Tibial nerve (tissue), 4 donors: Measurements from ENCODE around the gene AMBRA1. TPM values are rescaled to one million over a fixed set of nuclear protein-coding genes. Genes with fewer than 3 reads are reported as not detected.

Experiments
- DNase-seq, 2 donors: peaks; one replicate each; pipeline ENCODE4 v3.0.0-alpha.2; 2019; ENCODE audit warnings: low spot score in 2 of 2
- H3K27ac ChIP-seq, 4 donors: fragments of 200-600 bp; sonication (generic) in 3 of 4; one replicate each; pipeline ENCODE4 v1.5.1; 2017 to 2019; ENCODE audit warnings: mild to moderate bottlenecking in 1 of 4
- H3K27me3 ChIP-seq, 2 donors: fragments of 200-600 bp; sonication (generic) in 1 of 2; one replicate each; pipeline versions ENCODE4 v1.5.1 to v1.6.0; 2017 to 2019
- H3K36me3 ChIP-seq, 3 donors: fragments of 200-600 bp; sonication (generic); one replicate each; pipeline ENCODE4 v1.5.1; 2018 to 2019
- H3K4me1 ChIP-seq, 4 donors: fragments of 200-600 bp; sonication (generic) in 3 of 4; one replicate each; pipeline ENCODE4 v1.5.1; 2017 to 2019
- H3K4me3 ChIP-seq, 4 donors: fragments of 200-600 bp; sonication (generic) in 3 of 4; one replicate each; pipeline ENCODE4 v1.5.1; 2017 to 2019; ENCODE audit warnings: mild to moderate bottlenecking in 1 of 4, moderate library complexity in 1 of 4
- H3K9me3 ChIP-seq, 4 donors: fragments of 200-600 bp; sonication (generic) in 3 of 4; one replicate each; pipeline ENCODE4 v1.5.1; 2017 to 2019
- CTCF ChIP-seq, 5 experiments: fragments of 200-600 bp in 3 of 5; fragments of 450-650 bp in 2 of 5; sonication (generic) in 3 of 5; IDR thresholded peaks; one replicate each; pipeline ENCODE4 v1.5.1; 2016 to 2019; ENCODE audit warnings: antibody characterized with exemption in 5 of 5, mild to moderate bottlenecking in 3 of 5, moderate library complexity in 2 of 5
- EP300 ChIP-seq, 2 donors: sonication (generic); formaldehyde crosslinking; IDR thresholded peaks; one replicate each; pipeline ENCODE4 v1.6.1; 2017; ENCODE audit warnings: antibody characterized with exemption in 2 of 2, mild to moderate bottlenecking in 1 of 2
- POLR2A ChIP-seq, 2 donors: fragments of 450-650 bp; IDR thresholded peaks; one replicate each; pipeline ENCODE4 v1.6.1; 2017; ENCODE audit warnings: antibody characterized with exemption in 2 of 2, mild to moderate bottlenecking in 2 of 2, moderate library complexity in 2 of 2
- WGBS, 2 donors: methylation state at CpG; one replicate each; pipeline ENCODE4 v1.1.5; 2018; 5-methylcytosine and 5-hydroxymethylcytosine counted together
- total RNA-seq, 4 donors: library from RNA; depleted of rRNA; stranded (reverse); fragments of >200 nt; gene quantifications; one replicate each; pipeline ENCODE4 v1.1.0, GENCODE V29; 2016

Gene AMBRA1
- total RNA-seq, 4 donors from 2014 or later: 31.0 to 43.7 (median 35.8) TPM

DNA sequence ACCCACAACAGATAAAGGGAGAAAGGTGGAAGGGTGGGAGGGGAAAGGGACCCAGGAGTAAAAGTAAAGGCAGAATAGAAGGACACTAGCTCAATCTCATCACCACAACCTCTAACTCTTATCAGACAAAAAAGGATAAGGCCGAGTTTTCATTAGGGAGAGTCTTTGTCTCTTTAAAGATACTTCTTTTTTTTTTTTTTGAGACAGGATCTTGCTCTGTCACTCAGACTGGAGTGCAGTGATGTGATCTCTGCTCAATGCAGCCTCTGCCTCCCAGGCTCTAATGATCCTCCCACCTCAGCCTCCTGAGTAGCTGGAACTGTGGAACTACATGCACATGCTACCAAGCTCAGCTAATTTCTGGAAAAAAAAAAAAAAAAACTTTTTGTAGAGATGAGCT is 116.7 kb downstream of the AMBRA1 start:
- Histone ChIP-seq H3K4me3 (no peak overlapping the region), H3K27ac (no peak overlapping the region), H3K27me3 (no peaks in the 10 kb centered on the region), H3K9me3 (no peaks in the 10 kb centered on the region), H3K36me3 (peaks cover 0 to 10% (median 0%) of the 10 kb centered on the region in 3 donors), H3K4me1 (peaks cover 0 to 16% (median 0%) of the 10 kb centered on the region in 4 donors)
- WGBS, 2 donors: 87 to 89% methylated on average over 1 of the region's 1 CpG
- TF ChIP-seq POLR2A (IDR thresholded peaks at IDR 0.05) (no peak), CTCF (IDR thresholded peaks at IDR 0.05) (no peak), EP300 (IDR thresholded peaks at IDR 0.05) (no peak)
- no peak for DNase-seq

DNA sequence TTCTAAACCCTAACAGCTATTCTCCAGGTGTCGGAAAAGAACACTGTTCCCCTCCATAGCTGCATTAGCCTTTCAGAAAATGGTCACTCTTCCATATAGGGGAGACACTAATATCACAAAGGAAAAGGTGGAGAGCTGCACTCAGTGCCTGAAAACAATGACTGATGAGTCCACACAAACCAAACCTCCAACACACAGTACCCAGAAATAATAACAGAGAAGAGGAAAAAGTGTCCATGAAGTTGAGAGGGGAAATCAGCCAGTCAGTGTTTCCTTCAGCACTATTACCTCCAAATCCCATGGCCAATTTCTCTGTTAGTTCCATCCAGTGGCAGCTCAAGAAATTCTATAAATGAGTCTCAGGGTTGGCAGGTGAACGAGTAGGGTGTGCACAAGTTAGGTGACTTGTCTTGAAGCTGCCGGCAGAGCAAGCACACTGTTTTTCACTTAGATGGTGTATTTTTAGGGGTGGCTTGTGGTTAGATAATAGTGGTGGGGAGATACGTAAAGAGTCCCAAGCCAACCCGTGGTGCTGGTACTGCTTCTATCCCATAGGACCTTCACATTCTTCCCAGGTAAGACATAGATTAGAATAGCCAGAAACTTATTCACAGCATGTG is 117.8 kb downstream of the AMBRA1 start:
- H3K4me1 ChIP-seq: peaks cover 0 to 23% (median 0%) of the 10 kb centered on the region in 4 donors
- DNase-seq: no peak
- no peaks in the 10 kb centered on the region for H3K27me3 ChIP-seq
- H3K36me3 ChIP-seq: peaks cover 0 to 9% (median 0%) of the 10 kb centered on the region in 3 donors
- no peak overlapping the region for H3K4me3 ChIP-seq
- no peak overlapping the region for H3K27ac ChIP-seq
- no peak for TF ChIP-seq CTCF (IDR thresholded peaks at IDR 0.05)
- no peak for TF ChIP-seq EP300 (IDR thresholded peaks at IDR 0.05)
- TF ChIP-seq POLR2A (IDR thresholded peaks at IDR 0.05): no peak
- 87 to 91% methylated on average over 5 of the region's 5 CpGs for WGBS, 2 donors
- H3K9me3 ChIP-seq: no peaks in the 10 kb centered on the region

DNA sequence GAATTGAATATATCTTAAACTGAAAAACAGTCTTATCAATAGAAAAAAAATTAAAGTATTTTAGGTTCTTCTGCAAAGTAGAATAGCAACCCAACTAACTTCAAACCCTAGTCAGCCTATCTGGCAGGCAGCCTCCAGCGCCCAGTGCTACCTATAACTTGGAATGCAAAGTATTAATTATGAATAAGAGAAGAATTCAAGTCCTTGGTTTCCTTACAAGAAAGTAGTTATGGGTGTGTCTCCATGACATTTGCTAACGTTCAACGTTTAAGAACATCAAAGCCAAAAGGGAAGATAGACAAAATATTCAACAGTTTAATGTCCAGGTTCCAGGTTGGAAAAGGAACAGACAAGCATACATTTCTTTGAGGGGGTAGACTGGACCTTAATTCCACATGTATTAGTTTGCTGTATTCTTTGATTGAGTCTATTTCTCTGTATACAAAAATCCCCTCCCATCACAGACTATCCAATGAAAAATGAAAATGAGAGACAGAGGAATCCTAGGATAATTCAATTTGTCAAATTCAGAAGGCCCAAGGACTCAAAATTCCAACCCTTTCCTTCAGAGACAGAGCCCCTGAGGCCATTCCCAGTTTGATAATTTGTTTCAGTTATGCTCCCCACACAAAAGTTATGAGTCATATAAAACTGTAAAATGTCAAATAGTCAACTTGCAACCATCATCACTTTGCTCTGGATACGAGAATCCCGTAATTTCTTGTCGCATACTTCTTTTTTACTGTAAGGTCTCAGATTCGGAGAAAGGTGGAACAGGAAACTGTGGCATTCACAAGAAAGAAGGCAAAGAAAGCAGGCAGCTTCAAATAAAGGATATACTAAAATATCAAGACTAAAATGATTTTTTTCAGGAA is 118.5 kb downstream of the AMBRA1 start:
- H3K27me3 ChIP-seq: no peaks in the 10 kb centered on the region
- 80 to 82% methylated on average over 7 of the region's 7 CpGs for WGBS, 2 donors
- no peak for DNase-seq
- H3K4me3 ChIP-seq: no peak overlapping the region
- H3K4me1 ChIP-seq: peaks cover 0 to 19% (median 0%) of the 10 kb centered on the region in 4 donors
- no peaks in the 10 kb centered on the region for H3K9me3 ChIP-seq
- TF ChIP-seq POLR2A (IDR thresholded peaks at IDR 0.05) (no peak), EP300 (IDR thresholded peaks at IDR 0.05) (no peak), CTCF (IDR thresholded peaks at IDR 0.05) (no peak)
- peaks cover 0 to 9% (median 0%) of the 10 kb centered on the region in 3 donors for H3K36me3 ChIP-seq
- no peak overlapping the region for H3K27ac ChIP-seq

DNA sequence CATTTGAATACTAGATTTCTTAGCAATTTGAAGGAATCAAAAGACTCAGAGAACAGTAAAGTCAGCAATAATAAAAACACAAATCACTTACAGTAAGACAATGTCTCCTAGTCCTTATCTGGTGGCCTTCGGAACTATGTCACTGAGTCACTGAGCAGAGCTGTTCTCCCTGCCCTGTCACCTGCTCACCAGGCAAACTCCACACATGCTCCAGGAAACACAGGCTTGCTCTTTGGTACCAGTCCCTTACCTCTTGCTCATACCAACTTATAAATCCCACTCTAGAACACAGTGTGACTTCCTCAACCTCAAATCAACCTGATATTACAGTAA is 121.2 kb downstream of the AMBRA1 start:
- WGBS, 2 donors: 77 to 89% methylated on average over 1 of the region's 1 CpG
- Histone ChIP-seq H3K27ac (no peak overlapping the region), H3K36me3 (peaks cover 0 to 8% (median 0%) of the 10 kb centered on the region in 3 donors), H3K4me1 (peaks cover 0 to 19% (median 0%) of the 10 kb centered on the region in 4 donors), H3K9me3 (no peaks in the 10 kb centered on the region), H3K27me3 (no peaks in the 10 kb centered on the region), H3K4me3 (no peak overlapping the region)
- no peak for DNase-seq
- TF ChIP-seq POLR2A (IDR thresholded peaks at IDR 0.05): no peak
- no peak for TF ChIP-seq CTCF (IDR thresholded peaks at IDR 0.05)
- no peak for TF ChIP-seq EP300 (IDR thresholded peaks at IDR 0.05)
